Uterus (tissue), 4 donors: Measurements from ENCODE around the gene TMEM129. TPM values are rescaled to one million over a fixed set of nuclear protein-coding genes. Genes with fewer than 3 reads are reported as not detected.

Experiments used
- DNase-seq, 2 donors: peaks; one replicate each; pipeline ENCODE4 v3.0.0-alpha.2; 2019 to 2020
- H3K27ac ChIP-seq, 2 donors: fragments of 200-600 bp; sonication (generic); 1 replicate in 1 of 2; 2 replicates in 1 of 2; pipeline ENCODE4 v1.5.1; 2016 to 2018
- H3K27me3 ChIP-seq, 2 donors: fragments of 200-600 bp; sonication (generic); one replicate each; pipeline ENCODE4 v1.5.1; 2018 to 2019; ENCODE audit warnings: control low read depth in 1 of 2
- H3K36me3 ChIP-seq, 2 donors: fragments of 200-600 bp; sonication (generic); one replicate each; pipeline ENCODE4 v1.5.1; 2019; ENCODE audit warnings: control low read depth in 1 of 2
- H3K4me1 ChIP-seq, 2 donors: fragments of 200-600 bp; sonication (generic); one replicate each; pipeline ENCODE4 v1.5.1; 2018 to 2019; ENCODE audit warnings: control low read depth in 1 of 2
- H3K4me3 ChIP-seq, 2 donors: fragments of 200-600 bp; sonication (generic); 1 replicate in 1 of 2; 2 replicates in 1 of 2; pipeline ENCODE4 v1.5.1; 2018 to 2019; ENCODE audit warnings: mild to moderate bottlenecking in 1 of 2
- H3K9me3 ChIP-seq, 2 donors: fragments of 200-600 bp; sonication (generic); one replicate each; pipeline ENCODE4 v1.5.1; 2019; ENCODE audit warnings: control low read depth in 1 of 2
- CTCF ChIP-seq, 4 experiments: fragments of 200-600 bp in 2 of 4; fragments of 450-650 bp in 2 of 4; sonication (generic) in 2 of 4; IDR thresholded peaks; one replicate each; pipeline ENCODE4 v1.5.1; 2016 to 2019; ENCODE audit warnings: antibody characterized with exemption in 4 of 4, mild to moderate bottlenecking in 2 of 4, moderate library complexity in 1 of 4
- POLR2A ChIP-seq, 2 donors: fragments of 450-650 bp; IDR thresholded peaks; one replicate each; pipeline ENCODE4 v1.6.1; 2016; ENCODE audit warnings: antibody characterized with exemption in 2 of 2, mild to moderate bottlenecking in 1 of 2, moderate library complexity in 1 of 2
- intact Hi-C: fragments of 100-400 bp; cut with DNase I; formaldehyde crosslinking; loops from one replicate; pipeline ENCODE4 v1.15.1; 2023; ENCODE audit warnings: low total_unique reads
- total RNA-seq, 4 donors: library from RNA; depleted of rRNA in 3 of 4; stranded (reverse); fragments of >200 nt in 3 of 4; gene quantifications; one replicate each; pipeline versions ENCODE4 v1.1.0 to v1.2.4, GENCODE V29; 2014 to 2023
- donor health status: DM: yes; HTN: yes; CAD: no.

The TMEM129 gene
- total RNA-seq, 4 donors from 2014 or later, result 31.0 to 99.7 (median 42.7) TPM

GRCh38 chr4:1740021-1740545 lies 19.0 kb upstream of the TMEM129 start:
- Histone ChIP-seq H3K9me3 (no peaks in the 10 kb centered on the region), H3K27ac (no peak overlapping the region), H3K27me3 (no peaks in the 10 kb centered on the region), H3K4me3 (no peak overlapping the region), H3K4me1 (no peaks in the 10 kb centered on the region), H3K36me3 (no peaks in the 10 kb centered on the region)
- no peak for DNase-seq
- TF ChIP-seq POLR2A (IDR thresholded peaks at IDR 0.05) (no peak), CTCF (IDR thresholded peaks at IDR 0.05) (no peak)
- intact Hi-C loops, result no loop called here

- H3K27me3 ChIP-seq, result no peaks in the 10 kb centered on the region
- no peak overlapping the region for H3K4me3 ChIP-seq
- no peak overlapping the region for H3K27ac ChIP-seq
- TF ChIP-seq POLR2A (IDR thresholded peaks at IDR 0.05) (no peak), CTCF (IDR thresholded peaks at IDR 0.05) (no peak)
- intact Hi-C loops, result no loop called here
- H3K36me3 ChIP-seq, result no peaks in the 10 kb centered on the region
- DNase-seq, result no peak
- no peaks in the 10 kb centered on the region for H3K4me1 ChIP-seq
- H3K9me3 ChIP-seq, result no peaks in the 10 kb centered on the region
These were observed 18.2 kb upstream of the TMEM129 start for GRCh38 chr4:1739358-1739757.

- no peaks in the 10 kb centered on the region for H3K36me3 ChIP-seq
- H3K4me3 ChIP-seq, result no peak overlapping the region
- no peak overlapping the region for H3K27ac ChIP-seq
- no peaks in the 10 kb centered on the region for H3K27me3 ChIP-seq
- H3K9me3 ChIP-seq, result no peaks in the 10 kb centered on the region
- no peak for DNase-seq
- H3K4me1 ChIP-seq, result no peaks in the 10 kb centered on the region
- intact Hi-C loops, result no loop called here
- no peak for TF ChIP-seq CTCF (IDR thresholded peaks at IDR 0.05)
These were observed 17.3 kb upstream of the TMEM129 start for GRCh38 chr4:1738410-1738809.

GRCh38 chr4:1737666-1738065 lies 16.5 kb upstream of the TMEM129 start:
- Histone ChIP-seq H3K27ac (no peak overlapping the region), H3K4me3 (no peak overlapping the region), H3K27me3 (no peaks in the 10 kb centered on the region), H3K9me3 (no peaks in the 10 kb centered on the region), H3K4me1 (no peaks in the 10 kb centered on the region), H3K36me3 (no peaks in the 10 kb centered on the region)
- TF ChIP-seq CTCF (IDR thresholded peaks at IDR 0.05) (no peak), POLR2A (IDR thresholded peaks at IDR 0.05) (no peak)
- no peak for DNase-seq
- intact Hi-C loops, result no loop called here

GRCh38 chr4:1736812-1737211 lies 15.7 kb upstream of the TMEM129 start:
- TF ChIP-seq CTCF (IDR thresholded peaks at IDR 0.05) (no peak), POLR2A (IDR thresholded peaks at IDR 0.05) (no peak)
- H3K27me3 ChIP-seq, result no peaks in the 10 kb centered on the region
- no peaks in the 10 kb centered on the region for H3K36me3 ChIP-seq

More at GRCh38 chr4:1736812-1737211, 15.7 kb upstream of the TMEM129 start:
- intact Hi-C loops, result no loop called here
- Histone ChIP-seq H3K27ac (no peak overlapping the region), H3K4me1 (no peaks in the 10 kb centered on the region), H3K9me3 (no peaks in the 10 kb centered on the region), H3K4me3 (no peak overlapping the region)
- no peak for DNase-seq
